GM19395 (cell line): ENCODE measurements around the gene TMEM200C.

Experiments
- ATAC-seq: cut with Tn5 transposase; IDR thresholded peaks from one replicate; pipeline ENCODE4 v1.9.1; 2021; ENCODE audit warnings: mild to moderate bottlenecking, moderate library complexity; ENCODE audit not compliant: unreplicated experiment

Gene TMEM200C

GRCh38 chr18:5839102-5839501, 56.2 kb downstream of the TMEM200C start:
- no peak for ATAC-seq
